Stimulated activated CD4-positive, alpha-beta T cell treated with anti-CD3 and anti-CD28 coated beads, Interleukin-1b, Interleukin-23, amount 100 ng/mL, for 48 hours (primary cell): ENCODE measurements around the gene CNIH4.
"Not testable (repeated sequence)": the region's sequence is repeated elsewhere in the genome, so short reads cannot be mapped to it uniquely, and the experiment has no call there.

Experiments used
- DNase-seq: peaks from one replicate; pipeline ENCODE4 v3.0.0-alpha.2; 2020

Gene CNIH4

GRCh38 chr1:224404916-224405603 lies 48.4 kb downstream of the CNIH4 start:
- DNase-seq = no peak

GRCh38 chr1:224405604-224405970 lies 48.9 kb downstream of the CNIH4 start:
- DNase-seq = no peak

GRCh38 chr1:224406216-224406615 lies 49.5 kb downstream of the CNIH4 start:
- DNase-seq = no peak

- DNase-seq = no peak
Measured at GRCh38 chr1:224407571-224408293, 51.1 kb downstream of the CNIH4 start.

GRCh38 chr1:224408294-224408590 lies 51.6 kb downstream of the CNIH4 start:
- no peak for DNase-seq

- no peak for DNase-seq
Measured at GRCh38 chr1:224411766-224412165, 55.1 kb downstream of the CNIH4 start.

- no peak for DNase-seq
Measured at GRCh38 chr1:224420106-224420505, 63.4 kb downstream of the CNIH4 start.

GRCh38 chr1:224425279-224425884 lies 68.7 kb downstream of the CNIH4 start:
- no peak for DNase-seq

GRCh38 chr1:224426869-224427268 lies 70.2 kb downstream of the CNIH4 start:
- DNase-seq = not testable (repeated sequence)

- DNase-seq = no peak
Measured at GRCh38 chr1:224427346-224427745, 70.7 kb downstream of the CNIH4 start.

- not testable (repeated sequence) for DNase-seq
Measured at GRCh38 chr1:224428713-224429112, 72.0 kb downstream of the CNIH4 start.
